SH-SY5Y (cell line): ENCODE measurements around the gene PIP5K1B.

Source experiments
- GATA2 ChIP-seq: IDR thresholded peaks from 2 replicates; pipeline ENCODE4 v1.6.1; 2011; ENCODE audit warnings: mild to moderate bottlenecking, low read depth, low read length
- GATA3 ChIP-seq: IDR thresholded peaks from 2 replicates; pipeline ENCODE4 v1.6.1; 2011; ENCODE audit warnings: low read depth, mild to moderate bottlenecking, low read length, moderate library complexity

DNA sequence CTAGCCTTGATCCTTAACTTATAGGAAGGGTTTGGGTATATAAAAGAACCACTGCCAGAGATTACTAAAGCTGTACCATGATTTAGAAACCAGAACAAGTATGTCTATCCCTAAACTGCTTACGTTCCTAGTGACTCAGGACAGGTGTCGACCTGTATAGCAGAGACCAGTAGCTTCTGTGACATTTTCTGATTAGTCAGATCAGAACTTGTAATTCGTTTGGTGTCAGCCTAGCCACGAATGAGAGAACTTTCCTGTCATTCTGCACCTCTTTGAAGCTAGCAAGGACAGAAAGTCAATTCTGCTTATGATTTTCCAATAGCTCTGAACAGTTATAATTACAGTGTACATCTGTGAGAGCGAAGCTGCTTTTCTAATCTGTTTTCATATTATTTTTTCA, 269.4 kb downstream of the PIP5K1B start:
- TF ChIP-seq GATA2 (no peak), GATA3 (no peak)
